Hepatocyte (in vitro differentiated cells): Measurements from ENCODE around the gene SUCNR1.

ENCODE experiments used
- CTCF ChIP-seq: fragments of 200-600 bp; sonication (generic); IDR thresholded peaks from 2 replicates; pipeline ENCODE4 v1.5.1; 2016; ENCODE audit warnings: antibody characterized with exemption, mild to moderate bottlenecking; ENCODE audit not compliant: poor library complexity
- EZH2phosphoT487 ChIP-seq: fragments of 200-600 bp; sonication (generic); IDR thresholded peaks from one replicate; pipeline ENCODE4 v1.6.1; 2018; ENCODE audit warnings: antibody characterized with exemption, mild to moderate bottlenecking, low read depth, moderate library complexity; ENCODE audit not compliant: unreplicated experiment, severe bottlenecking

- no peak for TF ChIP-seq CTCF
- no peak for TF ChIP-seq EZH2phosphoT487
These were observed 27.6 kb downstream of the SUCNR1 start for GRCh38 chr3:151900884-151901643.
